Measurements from ENCODE around the gene MRPS9.

MRPS9 gene

DNA sequence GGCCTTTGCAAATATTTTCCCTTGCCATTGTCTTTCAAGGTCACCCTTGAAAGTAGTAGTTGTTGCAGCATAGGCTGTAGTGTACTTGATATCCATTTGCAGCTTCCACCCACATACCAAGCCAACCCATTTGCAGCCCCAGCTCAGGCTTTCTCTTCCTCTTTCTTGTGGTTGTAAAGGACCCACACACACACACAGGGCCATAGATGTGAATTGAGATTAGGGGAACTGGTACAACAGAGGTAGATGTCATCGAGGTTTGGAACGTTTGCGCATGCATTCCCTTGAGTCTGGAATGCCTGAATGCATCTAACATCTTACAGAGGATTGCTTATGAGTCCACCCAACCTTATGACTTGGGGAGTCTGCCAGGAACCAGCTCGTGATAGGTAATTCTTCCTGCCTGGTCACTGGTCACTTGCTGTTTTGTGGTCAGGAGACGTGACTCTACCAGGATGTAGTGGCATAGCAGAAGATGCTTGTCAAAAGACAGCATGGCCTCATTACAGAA, 91.9 kb downstream of the MRPS9 start:
- WGBS = 91% methylated on average over 5 of the region's 5 CpGs
- Histone ChIP-seq H3K9me3 (ENCODE audit: control insufficient read depth, low read length) (no peaks in the 10 kb centered on the region), H3K27me3 (ENCODE audit: control insufficient read depth in 1 of 2, insufficient read depth in 1 of 2, low read length in 2 of 2) (peaks cover 31 to 41% of the 10 kb centered on the region in 2 experiments), H3K4me1 (ENCODE audit: control insufficient read depth, insufficient read depth, low read depth, low read length) (no peaks in the 10 kb centered on the region), H3K27ac (ENCODE audit: low read length, poor library complexity, severe bottlenecking) (no peak overlapping the region), H3K4me2 (ENCODE audit: low read length, poor library complexity, severe bottlenecking) (no peak overlapping the region), H3K79me1 (replicated peaks; ENCODE audit: low read length, poor library complexity, severe bottlenecking) (no peaks in the 10 kb centered on the region), H3K36me3 (ENCODE audit: control insufficient read depth in 1 of 2, insufficient read depth in 2 of 2, low read depth in 1 of 2, low read length in 2 of 2) (no peaks in the 10 kb centered on the region), H2AK5ac (ENCODE audit: low read length, severe bottlenecking) (no peak overlapping the region), H4K8ac (ENCODE audit: low read length) (no peak overlapping the region), H2BK12ac (ENCODE audit: low read length in 2 of 2) (no peak overlapping the region), H3K4ac (ENCODE audit: low read depth in 1 of 2, low read length in 2 of 2) (no peak overlapping the region), H2BK5ac (ENCODE audit: low read depth, low read length, poor library complexity, severe bottlenecking) (no peak overlapping the region), H2BK15ac (ENCODE audit: low read depth, poor library complexity, severe bottlenecking) (no peak overlapping the region), H3K9ac (ENCODE audit: low read length) (no peak overlapping the region), H3K4me3 (ENCODE audit: insufficient read depth in 1 of 2, low read depth in 1 of 2, low read length in 2 of 2) (no peak overlapping the region), H3K14ac (ENCODE audit: low read length in 2 of 2) (no peak overlapping the region), H3K18ac (ENCODE audit: low read depth in 1 of 2, low read length in 2 of 2) (no peak overlapping the region), H3K23ac (ENCODE audit: low read length in 2 of 2) (no peak overlapping the region), H2BK120ac (ENCODE audit: low read depth, low read length) (no peak overlapping the region), H2AFZ (ENCODE audit: low read depth, low read length) (no peak overlapping the region), H4K91ac (ENCODE audit: low read length) (no peak overlapping the region)
- DNase-seq = no peak

DNA sequence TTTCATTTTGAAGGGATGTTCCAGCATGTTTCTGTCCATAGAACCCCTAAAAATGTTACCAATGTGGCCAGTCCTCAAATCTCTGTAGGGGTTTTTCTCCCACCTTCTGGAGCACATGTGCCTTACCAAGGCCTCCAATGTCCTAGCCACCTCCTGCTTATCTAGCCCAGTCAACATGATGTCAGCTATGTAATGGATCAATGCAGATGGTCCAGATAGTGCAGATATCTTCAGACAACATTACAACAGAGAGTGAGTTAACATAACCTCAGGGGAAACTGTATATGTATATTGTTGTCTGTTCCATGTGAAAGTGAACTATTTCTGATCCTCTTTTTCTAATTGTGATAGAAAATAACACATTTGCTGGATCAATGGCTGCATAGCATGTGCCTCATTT, 92.7 kb downstream of the MRPS9 start:
- Histone ChIP-seq H3K9ac (ENCODE audit: low read length) (no peak overlapping the region), H3K4me3 (ENCODE audit: insufficient read depth in 1 of 2, low read depth in 1 of 2, low read length in 2 of 2) (no peak overlapping the region), H3K4ac (ENCODE audit: low read depth in 1 of 2, low read length in 2 of 2) (no peak overlapping the region), H3K4me1 (ENCODE audit: control insufficient read depth, insufficient read depth, low read depth, low read length) (no peaks in the 10 kb centered on the region), H4K8ac (ENCODE audit: low read length) (no peak overlapping the region), H3K79me1 (replicated peaks; ENCODE audit: low read length, poor library complexity, severe bottlenecking) (no peaks in the 10 kb centered on the region), H2AK5ac (ENCODE audit: low read length, severe bottlenecking) (no peak overlapping the region), H3K14ac (ENCODE audit: low read length in 2 of 2) (no peak overlapping the region), H3K23ac (ENCODE audit: low read length in 2 of 2) (no peak overlapping the region), H3K27ac (ENCODE audit: low read length, poor library complexity, severe bottlenecking) (no peak overlapping the region), H3K27me3 (ENCODE audit: control insufficient read depth in 1 of 2, insufficient read depth in 1 of 2, low read length in 2 of 2) (peaks cover 34 to 43% of the 10 kb centered on the region in 2 experiments), H2BK12ac (ENCODE audit: low read length in 2 of 2) (no peak overlapping the region), H4K91ac (ENCODE audit: low read length) (no peak overlapping the region), H2BK5ac (ENCODE audit: low read depth, low read length, poor library complexity, severe bottlenecking) (no peak overlapping the region), H2AFZ (ENCODE audit: low read depth, low read length) (no peak overlapping the region), H3K18ac (ENCODE audit: low read depth in 1 of 2, low read length in 2 of 2) (no peak overlapping the region), H3K4me2 (ENCODE audit: low read length, poor library complexity, severe bottlenecking) (no peak overlapping the region), H3K36me3 (ENCODE audit: control insufficient read depth in 1 of 2, insufficient read depth in 2 of 2, low read depth in 1 of 2, low read length in 2 of 2) (no peaks in the 10 kb centered on the region), H2BK120ac (ENCODE audit: low read depth, low read length) (no peak overlapping the region), H2BK15ac (ENCODE audit: low read depth, poor library complexity, severe bottlenecking) (no peak overlapping the region), H3K9me3 (ENCODE audit: control insufficient read depth, low read length) (no peaks in the 10 kb centered on the region)
- no peak for DNase-seq

DNA sequence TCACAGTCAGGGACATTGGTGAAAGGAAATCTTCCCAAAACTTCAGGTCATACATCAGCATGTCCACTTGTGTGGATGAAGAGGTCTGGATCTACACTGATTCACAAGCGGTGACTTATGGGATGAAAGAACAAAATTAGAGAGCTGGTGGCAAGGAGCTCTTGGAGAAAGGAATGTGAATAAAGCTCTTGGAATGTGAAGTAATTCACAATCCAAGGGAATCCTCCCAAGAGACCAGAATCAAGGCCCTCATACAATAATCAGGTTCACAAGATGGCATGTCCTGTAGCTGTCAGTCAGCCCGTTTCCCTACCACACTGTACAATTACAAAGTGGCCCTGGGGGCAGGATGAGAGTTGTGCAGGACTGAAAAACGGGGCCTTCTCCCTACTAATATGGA, 96.2 kb downstream of the MRPS9 start:
- H3K36me3 ChIP-seq (ENCODE audit: control insufficient read depth in 1 of 2, insufficient read depth in 2 of 2, low read depth in 1 of 2, low read length in 2 of 2) = no peaks in the 10 kb centered on the region
- H2AK5ac ChIP-seq (ENCODE audit: low read length, severe bottlenecking) = no peak overlapping the region
- no peak overlapping the region for H4K8ac ChIP-seq (ENCODE audit: low read length)
- H2BK120ac ChIP-seq (ENCODE audit: low read depth, low read length) = no peak overlapping the region
- H3K23ac ChIP-seq (ENCODE audit: low read length in 2 of 2) = no peak overlapping the region
- no peak overlapping the region for H3K18ac ChIP-seq (ENCODE audit: low read depth in 1 of 2, low read length in 2 of 2)
- H3K4ac ChIP-seq (ENCODE audit: low read depth in 1 of 2, low read length in 2 of 2) = no peak overlapping the region
- H3K4me3 ChIP-seq (ENCODE audit: insufficient read depth in 1 of 2, low read depth in 1 of 2, low read length in 2 of 2) = no peak overlapping the region
- no peak overlapping the region for H3K9ac ChIP-seq (ENCODE audit: low read length)
- H3K27me3 ChIP-seq (ENCODE audit: control insufficient read depth in 1 of 2, insufficient read depth in 1 of 2, low read length in 2 of 2) = peaks cover 23 to 25% of the 10 kb centered on the region in 2 experiments
- 35% methylated on average over 3 of the region's 3 CpGs for WGBS
- H3K4me2 ChIP-seq (ENCODE audit: low read length, poor library complexity, severe bottlenecking) = no peak overlapping the region
- H4K91ac ChIP-seq (ENCODE audit: low read length) = no peak overlapping the region
- DNase-seq = no peak
- no peak overlapping the region for H2BK5ac ChIP-seq (ENCODE audit: low read depth, low read length, poor library complexity, severe bottlenecking)
- H3K4me1 ChIP-seq (ENCODE audit: control insufficient read depth, insufficient read depth, low read depth, low read length) = no peaks in the 10 kb centered on the region
- no peak overlapping the region for H3K27ac ChIP-seq (ENCODE audit: low read length, poor library complexity, severe bottlenecking)
- H3K14ac ChIP-seq (ENCODE audit: low read length in 2 of 2) = no peak overlapping the region
- H2BK12ac ChIP-seq (ENCODE audit: low read length in 2 of 2) = no peak overlapping the region
- no peaks in the 10 kb centered on the region for H3K9me3 ChIP-seq (ENCODE audit: control insufficient read depth, low read length)
- H3K79me1 ChIP-seq (replicated peaks; ENCODE audit: low read length, poor library complexity, severe bottlenecking) = no peaks in the 10 kb centered on the region
- no peak overlapping the region for H2BK15ac ChIP-seq (ENCODE audit: low read depth, poor library complexity, severe bottlenecking)
- no peak overlapping the region for H2AFZ ChIP-seq (ENCODE audit: low read depth, low read length)

DNA sequence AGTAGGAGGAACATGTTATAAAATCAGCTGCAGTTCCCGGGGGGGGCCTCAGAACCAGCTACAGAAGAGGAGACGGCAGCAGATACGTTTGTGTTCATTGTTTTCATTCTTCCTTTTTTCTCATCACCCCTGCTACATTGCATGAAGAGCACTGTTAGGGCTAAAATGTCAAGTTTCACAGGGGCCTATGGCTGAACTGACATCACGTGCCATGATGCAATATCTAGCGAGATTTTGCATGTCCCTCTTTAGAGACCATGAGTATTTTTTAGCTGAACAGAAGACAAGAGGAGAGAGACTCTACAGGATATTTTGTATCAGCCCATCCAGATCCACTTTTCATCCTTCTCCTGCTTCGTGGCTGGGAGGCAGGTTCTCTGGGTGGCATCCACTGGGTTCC, 97.6 kb downstream of the MRPS9 start:
- no peak overlapping the region for H2BK15ac ChIP-seq (ENCODE audit: low read depth, poor library complexity, severe bottlenecking)
- no peaks in the 10 kb centered on the region for H3K9me3 ChIP-seq (ENCODE audit: control insufficient read depth, low read length)
- no peaks in the 10 kb centered on the region for H3K36me3 ChIP-seq (ENCODE audit: control insufficient read depth in 1 of 2, insufficient read depth in 2 of 2, low read depth in 1 of 2, low read length in 2 of 2)
- WGBS = 91% methylated on average over 5 of the region's 6 CpGs
- H3K4ac ChIP-seq (ENCODE audit: low read depth in 1 of 2, low read length in 2 of 2) = no peak overlapping the region
- no peak overlapping the region for H3K4me2 ChIP-seq (ENCODE audit: low read length, poor library complexity, severe bottlenecking)
- no peak overlapping the region for H2BK5ac ChIP-seq (ENCODE audit: low read depth, low read length, poor library complexity, severe bottlenecking)
- no peak overlapping the region for H4K91ac ChIP-seq (ENCODE audit: low read length)
- peak overlapping the region in 1 of 2 experiments; percentile 74 for H3K14ac ChIP-seq (ENCODE audit: low read length in 2 of 2)
- no peak overlapping the region for H3K9ac ChIP-seq (ENCODE audit: low read length)
- no peaks in the 10 kb centered on the region for H3K4me1 ChIP-seq (ENCODE audit: control insufficient read depth, insufficient read depth, low read depth, low read length)
- no peak overlapping the region for H3K18ac ChIP-seq (ENCODE audit: low read depth in 1 of 2, low read length in 2 of 2)
- H3K27ac ChIP-seq (ENCODE audit: low read length, poor library complexity, severe bottlenecking) = no peak overlapping the region
- no peak overlapping the region for H2AK5ac ChIP-seq (ENCODE audit: low read length, severe bottlenecking)
- no peak overlapping the region for H2BK120ac ChIP-seq (ENCODE audit: low read depth, low read length)
- no peaks in the 10 kb centered on the region for H3K79me1 ChIP-seq (replicated peaks; ENCODE audit: low read length, poor library complexity, severe bottlenecking)
- H3K27me3 ChIP-seq (ENCODE audit: control insufficient read depth in 1 of 2, insufficient read depth in 1 of 2, low read length in 2 of 2) = peaks cover 17 to 23% of the 10 kb centered on the region in 2 experiments
- no peak overlapping the region for H3K4me3 ChIP-seq (ENCODE audit: insufficient read depth in 1 of 2, low read depth in 1 of 2, low read length in 2 of 2)
- DNase-seq = no peak
- no peak overlapping the region for H2BK12ac ChIP-seq (ENCODE audit: low read length in 2 of 2)
- no peak overlapping the region for H3K23ac ChIP-seq (ENCODE audit: low read length in 2 of 2)
- no peak overlapping the region for H4K8ac ChIP-seq (ENCODE audit: low read length)
- H2AFZ ChIP-seq (ENCODE audit: low read depth, low read length) = no peak overlapping the region
